ENCODE measurements around the gene AIF1L. TPM values are rescaled to one million over a fixed set of nuclear protein-coding genes. Genes with fewer than 3 reads are reported as not detected.

AIF1L gene
- total and polyA plus RNA-seq, 2 of the 13 experiments (the other 11 are each of a cell fraction or from before 2014, with no cell fraction given), result 12.4 to 36.5 TPM

- TF ChIP-seq SYNCRIP (IDR thresholded peaks at IDR 0.05; ENCODE audit: insufficient read depth, low read depth, low read length) (no peak), GLI4 (CRISPR knock-in tag; IDR thresholded peaks at IDR 0.05; ENCODE audit: borderline replicate concordance) (no peak; the same call in 1 of the 2 replicates), ETV6 (CRISPR knock-in tag; conservative IDR thresholded peaks at IDR 0.05) (no peak; the same call in none of the 2 replicates), GATA4 (IDR thresholded peaks at IDR 0.05; ENCODE audit: borderline replicate concordance, low read depth) (0 out of 2 replicates have a peak, but pooled peaks have one; percentile 6), ZNF572 (CRISPR knock-in tag; IDR thresholded peaks at IDR 0.05) (0 out of 2 replicates have a peak, but pooled peaks have one; percentile 20), ZKSCAN1 (IDR thresholded peaks at IDR 0.05; ENCODE audit: low read length) (peak; percentile 49; the same call in 1 of the 2 replicates), E2F5 (CRISPR knock-in tag; conservative IDR thresholded peaks at IDR 0.05) (0 out of 2 replicates have a peak, but pooled peaks have one; percentile 65), MATR3 (CRISPR knock-in tag; IDR thresholded peaks at IDR 0.05) (no peak), ZNF558 (CRISPR knock-in tag; IDR thresholded peaks at IDR 0.05; ENCODE audit: borderline replicate concordance) (no peak), HIVEP1 (CRISPR knock-in tag; IDR thresholded peaks at IDR 0.05) (0 out of 2 replicates have a peak, but pooled peaks have one; percentile 61), KLF11 (CRISPR knock-in tag; IDR thresholded peaks at IDR 0.05) (0 out of 2 replicates have a peak, but pooled peaks have one; percentile 83), RBM39 (IDR thresholded peaks at IDR 0.05; ENCODE audit: low read depth, low read length, poor library complexity, severe bottlenecking) (peak; percentile 80), AGO1 (IDR thresholded peaks at IDR 0.05; ENCODE audit: low read depth, low read length, poor library complexity, severe bottlenecking) (peak; percentile 67), ZSCAN9 (CRISPR knock-in tag; IDR thresholded peaks at IDR 0.05; ENCODE audit: borderline replicate concordance) (no peak; the same call in 1 of the 2 replicates), FOSL2 (CRISPR knock-in tag; IDR thresholded peaks at IDR 0.05) (peak; percentile 68), TEAD3 (CRISPR knock-in tag; optimal IDR thresholded peaks at IDR 0.05; ENCODE audit: borderline replicate concordance) (peak; percentile 67), TBP (CRISPR knock-in tag; IDR thresholded peaks at IDR 0.05) (no peak), ZNF30 (CRISPR knock-in tag; IDR thresholded peaks at IDR 0.05) (0 out of 2 replicates have a peak, but pooled peaks have one; percentile 22), ZNF720 (CRISPR knock-in tag; IDR thresholded peaks at IDR 0.05) (no peak), POLR2AphosphoS2 (IDR thresholded peaks at IDR 0.05; ENCODE audit: low read depth, low read length) (0 out of 2 replicates have a peak, but pooled peaks have one; percentile 48), NFYC (CRISPR knock-in tag; IDR thresholded peaks at IDR 0.05) (peak; percentile 87), NR2C2 (CRISPR knock-in tag; IDR thresholded peaks at IDR 0.05; ENCODE audit: borderline replicate concordance) (peak; percentile 97), ZBTB21 (CRISPR knock-in tag; IDR thresholded peaks at IDR 0.05) (peak; percentile 97), ZFY (CRISPR knock-in tag; IDR thresholded peaks at IDR 0.05) (peak; percentile 99), ZNF329 (CRISPR knock-in tag; IDR thresholded peaks at IDR 0.05; ENCODE audit: low read depth) (no peak)
- TF ChIP-seq, protein P1, sequence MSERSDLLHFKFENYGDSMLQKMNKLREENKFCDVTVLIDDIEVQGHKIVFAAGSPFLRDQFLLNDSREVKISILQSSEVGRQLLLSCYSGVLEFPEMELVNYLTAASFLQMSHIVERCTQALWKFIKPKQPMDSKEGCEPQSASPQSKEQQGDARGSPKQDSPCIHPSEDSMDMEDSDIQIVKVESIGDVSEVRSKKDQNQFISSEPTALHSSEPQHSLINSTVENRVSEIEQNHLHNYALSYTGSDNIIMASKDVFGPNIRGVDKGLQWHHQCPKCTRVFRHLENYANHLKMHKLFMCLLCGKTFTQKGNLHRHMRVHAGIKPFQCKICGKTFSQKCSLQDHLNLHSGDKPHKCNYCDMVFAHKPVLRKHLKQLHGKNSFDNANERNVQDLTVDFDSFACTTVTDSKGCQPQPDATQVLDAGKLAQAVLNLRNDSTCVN (CRISPR knock-in tag; IDR thresholded peaks at IDR 0.05; ENCODE audit: borderline replicate concordance), result 0 out of 2 replicates have a peak, but pooled peaks have one; percentile 25
- TF ChIP-seq, protein P2, sequence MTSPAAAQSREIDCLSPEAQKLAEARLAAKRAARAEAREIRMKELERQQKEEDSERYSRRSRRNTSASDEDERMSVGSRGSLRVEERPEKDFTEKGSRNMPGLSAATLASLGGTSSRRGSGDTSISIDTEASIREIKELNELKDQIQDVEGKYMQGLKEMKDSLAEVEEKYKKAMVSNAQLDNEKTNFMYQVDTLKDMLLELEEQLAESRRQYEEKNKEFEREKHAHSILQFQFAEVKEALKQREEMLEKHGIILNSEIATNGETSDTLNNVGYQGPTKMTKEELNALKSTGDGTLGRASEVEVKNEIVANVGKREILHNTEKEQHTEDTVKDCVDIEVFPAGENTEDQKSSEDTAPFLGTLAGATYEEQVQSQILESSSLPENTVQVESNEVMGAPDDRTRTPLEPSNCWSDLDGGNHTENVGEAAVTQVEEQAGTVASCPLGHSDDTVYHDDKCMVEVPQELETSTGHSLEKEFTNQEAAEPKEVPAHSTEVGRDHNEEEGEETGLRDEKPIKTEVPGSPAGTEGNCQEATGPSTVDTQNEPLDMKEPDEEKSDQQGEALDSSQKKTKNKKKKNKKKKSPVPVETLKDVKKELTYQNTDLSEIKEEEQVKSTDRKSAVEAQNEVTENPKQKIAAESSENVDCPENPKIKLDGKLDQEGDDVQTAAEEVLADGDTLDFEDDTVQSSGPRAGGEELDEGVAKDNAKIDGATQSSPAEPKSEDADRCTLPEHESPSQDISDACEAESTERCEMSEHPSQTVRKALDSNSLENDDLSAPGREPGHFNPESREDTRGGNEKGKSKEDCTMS (CRISPR knock-in tag; conservative IDR thresholded peaks at IDR 0.05), result no peak
These were observed 29.1 kb downstream of the AIF1L start, which contains the start of gene NUP214 (continued) for GRCh38 chr9:131125288-131126058.
